Measurements from ENCODE around the gene RRAS. TPM values are rescaled to one million over a fixed set of nuclear protein-coding genes. Genes with fewer than 3 reads are reported as not detected.

RRAS gene
- total RNA-seq = 10 to 100 TPM; 13.7 to 13.8 TPM

DNA sequence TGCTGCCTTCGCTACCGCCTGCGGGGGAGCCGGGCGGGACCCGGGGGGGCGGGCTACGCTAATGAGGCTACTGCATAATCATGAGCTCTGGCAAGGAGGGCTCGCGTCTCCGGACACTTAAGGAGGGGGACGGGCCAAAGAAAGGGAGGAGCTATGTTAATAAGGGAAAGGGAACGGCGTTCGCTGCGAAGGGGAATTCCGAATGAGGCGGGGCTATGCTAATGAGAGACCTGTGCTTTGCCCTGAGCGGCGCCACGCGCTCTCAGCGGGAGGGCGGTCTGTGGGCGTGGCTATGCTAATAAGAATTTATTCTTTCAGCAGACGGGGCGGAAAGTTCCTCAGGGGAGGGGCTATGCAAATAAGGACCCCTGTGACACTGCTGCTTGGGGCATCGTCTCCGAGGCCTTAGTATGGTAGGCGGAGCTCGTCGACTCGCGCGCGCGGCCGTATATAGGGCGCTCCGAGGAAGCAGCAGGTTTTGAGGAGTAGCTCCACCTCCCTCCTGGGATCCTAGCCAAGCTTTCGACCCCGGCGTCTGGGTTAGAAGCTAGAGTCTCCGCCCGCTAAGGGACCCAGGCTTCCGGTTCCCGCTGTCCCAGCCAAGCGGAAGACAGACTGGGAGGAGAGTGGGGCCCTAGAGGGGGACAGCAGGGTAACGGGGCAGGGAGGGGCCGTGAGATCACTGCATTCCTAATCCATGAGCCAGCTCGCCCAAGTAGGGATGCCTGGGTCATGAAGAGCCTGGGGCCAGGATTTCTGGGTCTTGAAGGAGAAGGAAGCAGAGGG, at the start of gene RRAS:
Gene RRAS (minus strand): TSS at position 31 of the 786 bp plus-strand sequence. CDS start 45 bp downstream, outside the sequence.

DNA sequence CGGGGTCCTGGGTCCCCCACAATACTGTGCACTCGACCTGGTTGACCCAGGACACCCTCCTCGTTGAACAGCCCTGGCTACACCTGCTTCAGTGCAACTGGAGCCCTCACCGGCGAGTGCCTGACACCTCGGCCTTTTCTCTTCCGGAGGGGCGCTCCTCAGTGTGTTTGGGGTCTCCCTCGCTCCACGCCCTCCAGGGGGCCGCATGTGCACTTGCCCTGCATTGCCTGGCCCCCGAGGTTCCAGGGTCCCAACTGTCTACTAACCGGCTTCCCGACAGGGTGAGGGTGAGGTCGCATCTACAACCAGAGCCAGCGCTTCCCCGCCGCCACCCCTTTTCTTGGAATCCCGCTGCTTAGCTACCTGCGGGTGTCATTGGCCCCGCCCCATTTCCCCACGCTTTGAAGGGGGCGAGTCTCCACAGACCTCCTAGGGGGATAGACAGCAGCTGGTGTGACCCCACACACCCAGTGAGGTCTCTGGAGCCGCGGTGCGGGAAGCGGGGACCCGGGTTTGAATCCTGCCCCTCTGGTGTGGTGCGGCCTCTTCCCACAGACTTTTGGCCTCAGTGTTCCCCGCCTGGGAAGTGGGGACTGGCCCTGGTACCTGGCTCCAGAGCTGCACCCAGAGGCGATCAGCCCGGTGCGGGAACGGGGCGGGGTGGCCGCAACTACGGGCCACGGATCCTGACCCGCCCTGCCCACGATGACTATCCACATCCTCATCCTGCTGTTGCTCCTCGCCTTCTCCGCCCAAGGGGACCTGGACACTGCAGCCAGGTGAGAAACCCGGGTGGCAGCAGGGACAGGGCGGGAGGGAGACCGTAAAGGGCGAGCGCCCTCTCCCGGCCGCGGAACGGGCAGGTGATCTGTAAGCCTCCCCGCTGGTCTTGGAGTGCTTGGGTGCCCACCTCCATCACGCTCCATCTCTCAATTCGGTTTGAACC, 49.5 kb upstream of the RRAS start, which contains the start of gene ADM5:
Gene ADM5 (plus strand): TSS at position 462 of the 946 bp plus-strand sequence. CDS start 244 bp downstream, at position 706.

DNA sequence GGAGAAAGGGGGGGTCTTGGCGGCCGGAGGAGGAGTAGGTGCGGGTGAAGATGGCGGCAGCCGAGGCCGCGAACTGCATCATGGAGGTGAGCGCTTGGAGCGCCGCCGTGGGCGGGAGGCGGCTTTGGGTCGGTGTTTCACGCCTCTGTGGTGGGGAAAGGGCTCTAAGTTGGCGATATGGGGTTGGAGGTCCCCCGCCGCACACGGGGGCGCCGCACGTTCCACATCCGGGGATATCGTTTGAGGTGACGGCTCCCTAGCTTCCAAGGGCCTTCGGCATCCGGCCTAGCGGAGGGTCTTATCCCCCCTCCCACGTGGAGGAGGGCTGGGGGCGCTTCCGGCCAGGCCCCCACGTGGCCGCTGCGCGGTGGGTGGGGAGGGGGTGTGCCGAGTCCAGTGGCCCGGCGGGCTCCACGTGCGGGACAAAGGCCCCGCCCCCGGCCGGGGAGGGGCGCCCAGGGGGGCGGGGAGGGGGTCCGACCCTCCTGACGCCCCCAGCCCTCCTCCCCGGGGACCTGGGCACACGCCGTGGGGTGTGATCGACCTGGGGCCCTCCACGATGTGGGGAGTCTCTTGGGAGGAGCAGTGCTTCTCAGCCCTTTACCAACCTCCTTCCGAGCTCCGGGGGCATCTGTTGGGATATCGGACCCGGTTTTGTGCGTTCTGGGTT, 37.4 kb upstream of the RRAS start, which contains the start of gene PRMT1:
Gene PRMT1 (plus strand): TSS at position 41 of the 670 bp plus-strand sequence. CDS start 10 bp downstream, at position 51.

DNA sequence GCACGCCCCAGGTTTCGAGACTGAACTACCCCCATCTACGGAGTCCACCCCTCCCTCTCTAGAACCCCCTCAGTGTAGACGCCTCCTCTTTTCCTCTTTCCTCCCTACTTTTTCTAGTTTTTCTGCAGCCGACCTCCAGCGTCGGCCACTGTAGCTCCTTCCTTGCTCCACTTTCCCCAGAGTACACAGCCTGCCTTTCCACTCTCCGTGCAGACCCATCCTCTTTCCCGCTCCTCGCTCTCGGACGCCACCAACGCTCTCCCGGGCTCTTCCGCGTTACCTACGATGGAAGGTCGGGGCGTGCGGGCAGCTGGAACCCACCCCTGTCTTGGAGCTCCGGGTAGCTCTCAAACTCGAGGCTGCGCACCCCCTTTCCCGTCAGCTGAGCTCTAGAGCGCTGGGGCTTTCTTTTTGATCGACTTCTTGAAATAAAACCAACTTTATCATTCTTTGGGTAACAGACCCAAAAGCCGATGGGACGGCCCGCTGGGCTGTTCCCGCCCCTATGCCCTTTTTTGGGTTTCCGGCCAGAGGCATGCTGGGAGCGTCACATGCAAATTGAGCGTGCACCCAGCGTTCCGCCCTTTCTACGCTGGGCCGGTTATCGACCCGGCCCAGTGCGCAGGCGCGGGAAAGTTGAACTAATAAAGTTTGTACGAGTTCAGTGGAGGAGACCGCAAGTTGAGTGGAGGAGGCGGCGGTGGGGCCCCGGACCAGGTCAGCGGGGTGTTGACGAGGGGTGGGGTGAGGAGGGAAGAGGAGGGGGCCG, 25.6 kb upstream of the RRAS start, which contains the start of the genes BCL2L12 and IRF3:
Gene BCL2L12 (plus strand): TSS at position 583 of the 769 bp plus-strand sequence. CDS start 760 bp downstream, outside the sequence.
Gene IRF3 (minus strand): TSS at position 507 of the 769 bp plus-strand sequence. CDS start 1,019 bp downstream, outside the sequence.

DNA sequence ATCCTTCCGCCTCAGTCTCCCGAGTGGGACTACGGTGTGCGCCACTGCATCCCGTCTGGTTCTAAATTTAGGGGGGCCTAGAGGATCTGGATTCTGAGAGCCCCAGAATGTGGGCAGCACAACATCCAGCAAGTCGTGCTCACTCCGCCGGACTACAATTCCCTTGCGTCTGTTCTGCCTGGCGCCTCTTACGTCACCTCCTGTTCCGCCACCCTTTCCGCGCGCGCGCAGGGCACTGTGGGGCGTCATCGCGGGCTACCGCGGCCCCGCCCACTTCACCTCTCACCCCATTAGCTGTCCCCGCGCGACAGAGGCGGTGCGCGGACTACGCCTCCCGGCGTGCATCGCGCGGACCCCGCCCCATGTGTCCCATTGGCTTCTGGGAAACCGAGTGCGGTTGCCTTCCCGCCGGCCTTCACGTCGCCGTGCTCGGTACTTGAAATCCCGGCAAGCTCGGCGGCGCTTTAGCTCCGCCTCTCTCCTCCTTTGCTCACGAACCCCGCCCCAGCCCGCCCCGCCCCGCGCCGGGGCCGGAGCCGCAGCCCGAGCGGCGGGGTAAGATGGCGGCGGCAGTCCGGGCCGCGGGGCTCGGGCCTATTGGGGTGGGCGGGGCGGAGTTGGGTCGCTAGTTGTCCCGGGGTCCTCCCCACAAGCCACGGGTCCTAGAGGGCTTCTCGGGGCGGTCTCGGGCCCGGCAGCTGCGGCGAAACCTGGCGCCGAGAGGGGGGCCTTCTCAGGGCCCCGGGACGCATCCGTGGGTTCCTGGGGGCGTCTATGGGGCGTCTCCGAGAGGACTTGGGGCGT, 1.9 kb upstream of the RRAS start, which contains the start of gene SCAF1:
Gene SCAF1 (plus strand): TSS at position 522 of the 804 bp plus-strand sequence. CDS start 2,818 bp downstream, outside the sequence.

DNA sequence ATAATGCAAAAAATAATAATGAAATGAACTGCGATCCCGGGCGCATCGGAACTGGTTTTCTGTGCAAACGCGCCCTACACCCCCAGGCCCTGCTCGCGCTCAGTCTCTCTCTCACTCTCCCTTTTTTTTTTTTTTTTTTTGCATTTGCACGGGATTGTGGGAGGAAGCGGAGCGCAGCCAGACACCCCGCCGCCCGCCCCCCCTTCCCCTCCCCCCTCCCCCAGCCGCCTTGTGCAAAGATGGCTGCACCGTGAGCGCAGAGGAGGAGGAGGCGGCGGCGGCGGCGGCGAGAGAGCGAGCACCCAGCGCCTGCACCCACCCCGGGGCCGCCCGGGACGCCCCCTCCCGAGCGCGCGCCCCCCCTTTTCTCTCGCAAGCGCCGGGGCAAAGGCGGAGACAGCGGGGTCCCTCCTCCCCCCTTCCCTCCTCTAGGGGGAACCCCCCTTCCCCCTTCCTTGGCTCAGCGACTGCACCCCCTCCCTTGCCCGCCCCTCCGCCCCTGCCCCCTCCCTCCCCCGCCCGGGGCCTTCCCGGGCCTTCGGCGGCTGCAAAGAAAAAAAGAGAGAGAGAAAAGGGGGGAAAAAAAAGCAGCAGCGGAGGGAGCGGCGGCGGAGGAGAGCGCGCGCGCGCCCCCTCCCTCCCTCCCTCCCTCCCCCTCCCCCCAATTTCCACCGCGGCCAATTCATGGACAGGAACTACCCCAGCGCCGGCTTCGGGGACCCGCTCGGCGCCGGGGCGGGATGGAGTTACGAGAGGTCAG, 48.8 kb downstream of the RRAS start, which contains the start of gene PRR12:
Gene PRR12 (plus strand): TSS at position 212 of the 760 bp plus-strand sequence. CDS start 473 bp downstream, at position 685.

Small RNAs within 50 kb of the gene (microRNA-seq; reads per million reads assigned to microRNA genes)
- gene MIR5088 (ENCODE audit: borderline microRNAs expressed, borderline replicate concordance) = not detected

Other genes with a start within 250 kb of the RRAS start
- gene PTH2, start 216.7 kb downstream of the RRAS start, total RNA-seq = 1 to 10 TPM; 1.4 to 1.5 TPM
- not detected for gene GFY, start 214.8 kb downstream of the RRAS start, total RNA-seq
- under 1 TPM; 0.19 to 0.23 TPM for gene SLC17A7, start 198.6 kb downstream of the RRAS start, total RNA-seq
- 100 to 1,000 TPM; 175 to 179 TPM for gene PIH1D1, start 188.3 kb downstream of the RRAS start, total RNA-seq
- 10 to 100 TPM; 45.2 to 49.4 TPM for gene ALDH16A1, start 186.9 kb downstream of the RRAS start, total RNA-seq
- 100 to 1,000 TPM; 398 to 423 TPM for gene FLT3LG, start 165.9 kb downstream of the RRAS start, total RNA-seq
- gene RPL13A, start 152.5 kb downstream of the RRAS start, total RNA-seq = 1,000 to 10,000 TPM; 3,272 to 3,289 TPM
- gene RPS11, start 143.7 kb downstream of the RRAS start, total RNA-seq = 1,000 to 10,000 TPM; 3,280 to 3,427 TPM
- gene FCGRT, start 127.5 kb downstream of the RRAS start, total RNA-seq = 10 to 100 TPM; 28.0 to 34.5 TPM
- 1 to 10 TPM; 1.8 to 2.6 TPM for gene RCN3, start 112.1 kb downstream of the RRAS start, total RNA-seq
- 100 to 1,000 TPM; 408 to 414 TPM for gene NOSIP, start 59.6 kb downstream of the RRAS start, total RNA-seq
- 1 to 10 TPM; 1.8 to 2.2 TPM for gene PRRG2, start 58.8 kb downstream of the RRAS start, total RNA-seq
- 10 to 100 TPM; 39.3 to 40.8 TPM for gene PRR12, start 49.0 kb downstream of the RRAS start, total RNA-seq
- gene SCAF1, start 2.1 kb upstream of the RRAS start, total RNA-seq = 10 to 100 TPM; 53.6 to 55.0 TPM
- 100 to 1,000 TPM; 148 to 156 TPM for gene IRF3, start 25.7 kb upstream of the RRAS start, total RNA-seq
- 10 to 100 TPM; 47.4 to 50.9 TPM for gene BCL2L12, start 25.8 kb upstream of the RRAS start, total RNA-seq
- gene PRMT1, start 37.1 kb upstream of the RRAS start, total RNA-seq = 100 to 1,000 TPM; 115 to 116 TPM
- 1 to 10 TPM; 4.8 to 5.3 TPM for gene ADM5, start 49.5 kb upstream of the RRAS start, total RNA-seq
- gene CPT1C, start 51.0 kb upstream of the RRAS start, total RNA-seq = 1 to 10 TPM; 1.3 to 1.6 TPM
- gene TSKS, start 123.2 kb upstream of the RRAS start, total RNA-seq = 1 to 10 TPM; 1.2 to 1.7 TPM
- gene AP2A1, start 126.9 kb upstream of the RRAS start, total RNA-seq = 10 to 100 TPM; 65.0 to 66.1 TPM
- gene FUZ, start 173.1 kb upstream of the RRAS start, total RNA-seq = 10 to 100 TPM; 15.4 to 16.7 TPM
- 10 to 100 TPM; 49.9 to 51.3 TPM for gene MED25, start 178.1 kb upstream of the RRAS start, total RNA-seq
- gene PTOV1, start 211.0 kb upstream of the RRAS start, total RNA-seq = 10 to 100 TPM; 78.1 to 84.8 TPM
- 100 to 1,000 TPM; 125 to 139 TPM for gene PNKP, start 227.4 kb upstream of the RRAS start, total RNA-seq
- gene AKT1S1, start 237.2 kb upstream of the RRAS start, total RNA-seq = 10 to 100 TPM; 19.8 to 20.9 TPM
- 10 to 100 TPM; 44.5 to 49.3 TPM for gene TBC1D17, start 237.6 kb upstream of the RRAS start, total RNA-seq